ENCODE measurements around the gene TMEM25. TPM values are rescaled to one million over a fixed set of nuclear protein-coding genes. Genes with fewer than 3 reads are reported as not detected.

TMEM25 gene
- 5.0 and 6.7 TPM in 2 replicates for total RNA-seq

GRCh38 chr11:118530683-118531596 lies at the start of gene TMEM25:
TMEM25 (plus strand) TSS chr11:118531192; CDS start chr11:118531802, 610 bp downstream.

GRCh38 chr11:118527109-118527508 lies 3.9 kb upstream of the TMEM25 start, which contains the start of gene TTC36:
TTC36 (plus strand) TSS chr11:118527474; CDS start chr11:118527495, 21 bp downstream.

GRCh38 chr11:118572061-118572980 lies 41.3 kb downstream of the TMEM25 start, which contains the start of gene ARCN1:
ARCN1 (plus strand) TSS chr11:118572409; CDS start chr11:118572548, 139 bp downstream.

Other genes with a start within 250 kb of the TMEM25 start
- gene CD3E, start 226.5 kb upstream of the TMEM25 start, total RNA-seq, result not detected in 2 replicates
- gene CD3D, start 188.5 kb upstream of the TMEM25 start, total RNA-seq, result not detected in 2 replicates
- not detected in 2 replicates for gene CD3G, start 186.8 kb upstream of the TMEM25 start, total RNA-seq
- 32.7 and 36.8 TPM in 2 replicates for gene UBE4A, start 171.6 kb upstream of the TMEM25 start, total RNA-seq
- gene ATP5MG, start 129.6 kb upstream of the TMEM25 start, total RNA-seq, result 107 and 120 TPM in 2 replicates
- 12.8 and 14.1 TPM in 2 replicates for gene KMT2A, start 94.7 kb upstream of the TMEM25 start, total RNA-seq
- 0.43 and 0.46 TPM in 2 replicates for gene TTC36, start 3.7 kb upstream of the TMEM25 start, total RNA-seq
- 22.8 and 24.5 TPM in 2 replicates for gene IFT46, start 34.7 kb downstream of the TMEM25 start, total RNA-seq
- 140 and 183 TPM in 2 replicates for gene ARCN1, start 41.2 kb downstream of the TMEM25 start, total RNA-seq
- gene PHLDB1, start 76.4 kb downstream of the TMEM25 start, total RNA-seq, result 48.4 and 108 TPM in 2 replicates
- not detected in 2 replicates for gene TREH, start 148.5 kb downstream of the TMEM25 start, total RNA-seq